WTC11 (cell line): ENCODE measurements around the gene MYBPC1. TPM values are rescaled to one million over a fixed set of nuclear protein-coding genes. Genes with fewer than 3 reads are reported as not detected.

Source experiments
- ATAC-seq: fragments of 200-7000 bp; cut with Tn5 transposase; 2 replicates; pipeline ENCODE4 v1.10.0; 2021; ENCODE audit warnings: mild to moderate bottlenecking, moderate library complexity
- CTCF ChIA-PET: fragments of 300-600 bp; sonication (Branson Sonifier 250); formaldehyde crosslinking; loops from one replicate; lab custom pipeline; 2021; ENCODE audit warnings: antibody characterized with exemption; lab: Charles Lee
- POLR2A ChIA-PET: fragments of 350-600 bp; sonication (Branson Sonifier 250); formaldehyde crosslinking; loops from one replicate; lab custom pipeline; 2021; ENCODE audit warnings: antibody characterized with exemption; lab: Charles Lee
- DNase-seq: peaks from one replicate; pipeline ENCODE4 v3.0.0; 2021; ENCODE audit warnings: low spot score
- H3K27ac Mint-ChIP-seq: 2 replicates; pipeline ENCODE4 v1.8.0; 2021; ENCODE audit warnings: mixed read lengths
- H3K27me3 Mint-ChIP-seq: 2 replicates; pipeline ENCODE4 v1.8.0; 2021; ENCODE audit warnings: low read depth, mild to moderate bottlenecking, moderate library complexity, mixed read lengths
- H3K36me3 Mint-ChIP-seq: 2 replicates; pipeline ENCODE4 v1.8.0; 2021; ENCODE audit warnings: mixed read lengths
- H3K4me1 Mint-ChIP-seq: 2 replicates; pipeline ENCODE4 v1.8.0; 2022; ENCODE audit warnings: mixed read lengths
- H3K4me3 Mint-ChIP-seq: 2 replicates; pipeline ENCODE4 v1.8.0; 2021; ENCODE audit warnings: mild to moderate bottlenecking, moderate library complexity, mixed read lengths
- H3K9me3 Mint-ChIP-seq: 2 replicates; pipeline ENCODE4 v1.8.0; 2021; ENCODE audit warnings: mixed read lengths
- AFF4 ChIP-seq: sonication (generic); formaldehyde crosslinking; IDR thresholded peaks from 2 replicates; pipeline ENCODE4 v1.8.1; 2023; ENCODE audit warnings: mild to moderate bottlenecking, missing genetic modification reagents, borderline replicate concordance
- CREM ChIP-seq: sonication (generic); formaldehyde crosslinking; IDR thresholded peaks from 2 replicates; pipeline ENCODE4 v1.8.1; 2022; ENCODE audit warnings: mild to moderate bottlenecking, missing genetic modification reagents, moderate library complexity
- ESRRA ChIP-seq: sonication (generic); formaldehyde crosslinking; IDR thresholded peaks from 2 replicates; pipeline ENCODE4 v1.8.1; 2022; ENCODE audit warnings: mild to moderate bottlenecking, missing genetic modification reagents, borderline replicate concordance
- ETV6 ChIP-seq: sonication (generic); formaldehyde crosslinking; IDR thresholded peaks from 2 replicates; pipeline ENCODE4 v1.8.1; 2022; ENCODE audit warnings: mild to moderate bottlenecking, missing genetic modification reagents
- MXD4 ChIP-seq: fragments of 250-450 bp; sonication (Bioruptor Pico); IDR thresholded peaks from 2 replicates; pipeline ENCODE4 v1.8.0; 2021; ENCODE audit warnings: mild to moderate bottlenecking, moderate library complexity, borderline replicate concordance
- RELA ChIP-seq: sonication (generic); formaldehyde crosslinking; IDR thresholded peaks from 2 replicates; pipeline ENCODE4 v1.8.1; 2022; ENCODE audit warnings: missing genetic modification reagents, mild to moderate bottlenecking, borderline replicate concordance
- ZNF219 ChIP-seq: sonication (generic); formaldehyde crosslinking; IDR thresholded peaks from 2 replicates; pipeline ENCODE4 v1.8.0; 2023; ENCODE audit warnings: missing genetic modification reagents, mild to moderate bottlenecking, borderline replicate concordance
- ZNF423 ChIP-seq: fragments of 250-450 bp; sonication (Bioruptor Pico); IDR thresholded peaks from 2 replicates; pipeline ENCODE4 v2.1.2; 2022; ENCODE audit warnings: mild to moderate bottlenecking, moderate library complexity
- total RNA-seq: library from RNA; stranded (reverse); gene quantifications from 3 replicates; pipeline ENCODE4 v1.2.3, GENCODE V29; 2021
- TF ChIP-seq, protein P1 (sequence below): sonication (generic); formaldehyde crosslinking; IDR thresholded peaks from 2 replicates; pipeline ENCODE4 v1.8.1; 2023; ENCODE audit warnings: mild to moderate bottlenecking, missing genetic modification reagents, moderate library complexity
- TF ChIP-seq, protein P2 (sequence below): sonication (generic); formaldehyde crosslinking; conservative IDR thresholded peaks from 2 replicates; pipeline ENCODE4 v1.8.1; 2022; ENCODE audit warnings: mild to moderate bottlenecking, missing genetic modification reagents
- TF ChIP-seq, protein P3 (sequence below): fragments of 250-450 bp; sonication (Bioruptor Pico); IDR thresholded peaks from 2 replicates; pipeline ENCODE4 v1.9.0; 2021; ENCODE audit warnings: mild to moderate bottlenecking, borderline replicate concordance
- TF ChIP-seq, protein P4 (sequence below): sonication (generic); formaldehyde crosslinking; IDR thresholded peaks from 2 replicates; pipeline ENCODE4 v1.8.0; 2022; ENCODE audit warnings: mild to moderate bottlenecking, missing genetic modification reagents
- TF ChIP-seq, protein P5 (sequence below): sonication (generic); formaldehyde crosslinking; IDR thresholded peaks from 2 replicates; pipeline ENCODE4 v1.8.0; 2022; ENCODE audit warnings: mild to moderate bottlenecking, missing genetic modification reagents

Gene MYBPC1
- total RNA-seq, 1 experiment from 2014 or later: not detected

GRCh38 chr12:101634724-101635123, 40.0 kb downstream of the MYBPC1 start:
- Mint-ChIP-seq H3K4me1 (peaks cover 12% of the 10 kb centered on the region), H3K36me3 (no peaks in the 10 kb centered on the region)
- CTCF ChIA-PET: no interaction called here

More at GRCh38 chr12:101634724-101635123, 40.0 kb downstream of the MYBPC1 start:
- DNase-seq: no peak
- no peak overlapping the region for H3K4me3 Mint-ChIP-seq
- H3K27ac Mint-ChIP-seq: no peak overlapping the region
- POLR2A ChIA-PET: no interaction called here
- H3K9me3 Mint-ChIP-seq: no peaks in the 10 kb centered on the region
- H3K27me3 Mint-ChIP-seq: no peaks in the 10 kb centered on the region; the same call in 1 of the 2 replicates
- ATAC-seq: no peak
- TF ChIP-seq ETV6 (CRISPR knock-in tag) (no peak), ZNF219 (no peak), CREM (CRISPR knock-in tag) (no peak), ESRRA (no peak), AFF4 (CRISPR knock-in tag) (no peak), ZNF423 (no peak), MXD4 (CRISPR knock-in tag) (no peak), RELA (CRISPR knock-in tag) (no peak)
- TF ChIP-seq, protein P1, sequence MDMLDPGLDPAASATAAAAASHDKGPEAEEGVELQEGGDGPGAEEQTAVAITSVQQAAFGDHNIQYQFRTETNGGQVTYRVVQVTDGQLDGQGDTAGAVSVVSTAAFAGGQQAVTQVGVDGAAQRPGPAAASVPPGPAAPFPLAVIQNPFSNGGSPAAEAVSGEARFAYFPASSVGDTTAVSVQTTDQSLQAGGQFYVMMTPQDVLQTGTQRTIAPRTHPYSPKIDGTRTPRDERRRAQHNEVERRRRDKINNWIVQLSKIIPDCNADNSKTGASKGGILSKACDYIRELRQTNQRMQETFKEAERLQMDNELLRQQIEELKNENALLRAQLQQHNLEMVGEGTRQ (CRISPR knock-in tag): no peak
- TF ChIP-seq, protein P2, sequence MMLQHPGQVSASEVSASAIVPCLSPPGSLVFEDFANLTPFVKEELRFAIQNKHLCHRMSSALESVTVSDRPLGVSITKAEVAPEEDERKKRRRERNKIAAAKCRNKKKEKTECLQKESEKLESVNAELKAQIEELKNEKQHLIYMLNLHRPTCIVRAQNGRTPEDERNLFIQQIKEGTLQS (CRISPR knock-in tag): no peak
- TF ChIP-seq, protein P3, sequence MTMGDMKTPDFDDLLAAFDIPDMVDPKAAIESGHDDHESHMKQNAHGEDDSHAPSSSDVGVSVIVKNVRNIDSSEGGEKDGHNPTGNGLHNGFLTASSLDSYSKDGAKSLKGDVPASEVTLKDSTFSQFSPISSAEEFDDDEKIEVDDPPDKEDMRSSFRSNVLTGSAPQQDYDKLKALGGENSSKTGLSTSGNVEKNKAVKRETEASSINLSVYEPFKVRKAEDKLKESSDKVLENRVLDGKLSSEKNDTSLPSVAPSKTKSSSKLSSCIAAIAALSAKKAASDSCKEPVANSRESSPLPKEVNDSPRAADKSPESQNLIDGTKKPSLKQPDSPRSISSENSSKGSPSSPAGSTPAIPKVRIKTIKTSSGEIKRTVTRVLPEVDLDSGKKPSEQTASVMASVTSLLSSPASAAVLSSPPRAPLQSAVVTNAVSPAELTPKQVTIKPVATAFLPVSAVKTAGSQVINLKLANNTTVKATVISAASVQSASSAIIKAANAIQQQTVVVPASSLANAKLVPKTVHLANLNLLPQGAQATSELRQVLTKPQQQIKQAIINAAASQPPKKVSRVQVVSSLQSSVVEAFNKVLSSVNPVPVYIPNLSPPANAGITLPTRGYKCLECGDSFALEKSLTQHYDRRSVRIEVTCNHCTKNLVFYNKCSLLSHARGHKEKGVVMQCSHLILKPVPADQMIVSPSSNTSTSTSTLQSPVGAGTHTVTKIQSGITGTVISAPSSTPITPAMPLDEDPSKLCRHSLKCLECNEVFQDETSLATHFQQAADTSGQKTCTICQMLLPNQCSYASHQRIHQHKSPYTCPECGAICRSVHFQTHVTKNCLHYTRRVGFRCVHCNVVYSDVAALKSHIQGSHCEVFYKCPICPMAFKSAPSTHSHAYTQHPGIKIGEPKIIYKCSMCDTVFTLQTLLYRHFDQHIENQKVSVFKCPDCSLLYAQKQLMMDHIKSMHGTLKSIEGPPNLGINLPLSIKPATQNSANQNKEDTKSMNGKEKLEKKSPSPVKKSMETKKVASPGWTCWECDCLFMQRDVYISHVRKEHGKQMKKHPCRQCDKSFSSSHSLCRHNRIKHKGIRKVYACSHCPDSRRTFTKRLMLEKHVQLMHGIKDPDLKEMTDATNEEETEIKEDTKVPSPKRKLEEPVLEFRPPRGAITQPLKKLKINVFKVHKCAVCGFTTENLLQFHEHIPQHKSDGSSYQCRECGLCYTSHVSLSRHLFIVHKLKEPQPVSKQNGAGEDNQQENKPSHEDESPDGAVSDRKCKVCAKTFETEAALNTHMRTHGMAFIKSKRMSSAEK: no peak
- TF ChIP-seq, protein P4, sequence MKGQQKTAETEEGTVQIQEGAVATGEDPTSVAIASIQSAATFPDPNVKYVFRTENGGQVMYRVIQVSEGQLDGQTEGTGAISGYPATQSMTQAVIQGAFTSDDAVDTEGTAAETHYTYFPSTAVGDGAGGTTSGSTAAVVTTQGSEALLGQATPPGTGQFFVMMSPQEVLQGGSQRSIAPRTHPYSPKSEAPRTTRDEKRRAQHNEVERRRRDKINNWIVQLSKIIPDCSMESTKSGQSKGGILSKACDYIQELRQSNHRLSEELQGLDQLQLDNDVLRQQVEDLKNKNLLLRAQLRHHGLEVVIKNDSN (CRISPR knock-in tag): no peak
- TF ChIP-seq, protein P5, sequence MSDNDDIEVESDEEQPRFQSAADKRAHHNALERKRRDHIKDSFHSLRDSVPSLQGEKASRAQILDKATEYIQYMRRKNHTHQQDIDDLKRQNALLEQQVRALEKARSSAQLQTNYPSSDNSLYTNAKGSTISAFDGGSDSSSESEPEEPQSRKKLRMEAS (CRISPR knock-in tag): no peak
